Activated naive CD4-positive, alpha-beta T cell treated with anti-CD3 and anti-CD28 coated beads, Interleukin-2, amount 50 U/mL, for 24 hours (primary cell): ENCODE measurements around the gene SP140.
"Not testable (repeated sequence)": the region's sequence is repeated elsewhere in the genome, so short reads cannot be mapped to it uniquely, and the experiment has no call there.

Experiments used
- H3K27ac Mint-ChIP-seq: one replicate; pipeline ENCODE4 v1.8.0; 2021; ENCODE audit warnings: mild to moderate bottlenecking, mixed read lengths
- H3K27me3 Mint-ChIP-seq: one replicate; pipeline ENCODE4 v1.8.0; 2021; ENCODE audit warnings: mixed read lengths
- H3K36me3 Mint-ChIP-seq: one replicate; pipeline ENCODE4 v1.8.0; 2021; ENCODE audit warnings: mixed read lengths
- H3K4me1 Mint-ChIP-seq: one replicate; pipeline ENCODE4 v1.8.0; 2021; ENCODE audit warnings: mixed read lengths
- H3K4me3 Mint-ChIP-seq: one replicate; pipeline ENCODE4 v1.8.0; 2021; ENCODE audit warnings: mild to moderate bottlenecking, mixed read lengths
- H3K9me3 Mint-ChIP-seq: one replicate; pipeline ENCODE4 v1.8.0; 2021; ENCODE audit warnings: mixed read lengths

Gene SP140

DNA sequence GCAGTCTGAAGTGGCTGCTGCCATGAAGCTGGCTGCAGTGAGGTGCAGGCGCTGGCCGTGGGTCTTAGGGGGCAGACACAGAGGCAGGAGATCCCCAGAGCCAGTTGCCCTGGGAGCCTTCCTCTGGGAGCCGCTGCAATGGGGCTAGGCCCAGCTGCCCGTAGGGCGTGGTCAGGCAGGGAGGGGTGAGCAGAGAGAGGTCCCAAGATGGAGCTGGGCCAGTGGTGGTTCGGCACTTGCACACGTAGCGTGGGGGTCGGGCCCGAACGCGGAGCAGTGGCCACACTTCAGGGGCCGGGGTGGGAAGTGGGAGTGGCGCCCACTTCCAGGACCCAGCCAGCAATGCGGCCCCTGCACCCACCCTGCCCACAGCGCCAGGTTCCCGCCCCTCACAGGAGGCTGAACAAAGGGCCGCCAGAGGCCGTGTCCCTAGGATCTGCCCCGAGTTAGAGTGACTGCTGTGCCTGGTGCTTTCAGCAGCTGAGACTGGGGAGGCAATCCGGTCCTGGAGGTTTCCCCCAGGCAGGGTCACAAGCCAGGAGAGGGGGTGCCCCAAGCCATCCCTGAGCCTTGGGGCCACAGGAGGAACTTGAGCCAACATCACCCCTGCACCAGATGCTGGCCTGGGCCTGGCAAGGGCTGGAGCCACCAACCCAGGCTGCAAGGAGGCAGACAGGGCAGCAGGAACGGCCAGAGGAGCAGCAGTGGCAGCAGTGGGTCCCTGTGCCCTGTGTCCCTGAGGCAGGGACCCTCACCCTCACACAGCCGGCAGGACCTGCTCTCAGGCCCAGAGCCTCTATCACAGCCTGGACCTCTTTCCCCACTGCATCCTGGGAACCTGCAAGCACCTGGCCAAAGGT is 80.1 kb downstream of the SP140 start:
- Mint-ChIP-seq H3K27ac (no peak overlapping the region), H3K4me3 (no peak overlapping the region), H3K9me3 (peaks cover 9% of the 10 kb centered on the region), H3K4me1 (peaks cover 9% of the 10 kb centered on the region), H3K36me3 (peaks cover 33% of the 10 kb centered on the region), H3K27me3 (no peaks in the 10 kb centered on the region)

DNA sequence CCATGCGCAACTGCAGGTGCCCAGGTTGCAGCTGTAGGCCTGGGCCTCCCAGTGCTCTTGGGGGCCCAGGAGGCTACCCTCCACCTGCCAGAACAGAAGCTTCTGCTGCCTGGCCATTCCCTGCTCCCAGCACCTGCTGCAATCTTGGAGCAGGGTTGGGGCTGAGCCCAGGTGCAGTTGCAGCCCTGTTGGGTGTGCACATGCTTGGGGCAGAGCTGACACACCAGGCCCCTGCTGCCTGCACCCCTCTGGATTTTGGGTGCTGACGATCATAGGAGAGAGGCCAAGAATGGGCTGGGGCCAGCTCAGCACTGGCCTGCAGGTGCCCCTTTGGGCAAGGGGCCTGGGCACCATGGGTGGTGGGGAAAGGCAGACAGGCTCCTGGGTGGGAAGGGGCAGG is 80.9 kb downstream of the SP140 start:
- peaks cover 5% of the 10 kb centered on the region for H3K4me1 Mint-ChIP-seq
- no peak overlapping the region for H3K4me3 Mint-ChIP-seq
- H3K9me3 Mint-ChIP-seq: peaks cover 9% of the 10 kb centered on the region
- H3K27me3 Mint-ChIP-seq: no peaks in the 10 kb centered on the region
- H3K36me3 Mint-ChIP-seq: peaks cover 28% of the 10 kb centered on the region
- no peak overlapping the region for H3K27ac Mint-ChIP-seq

GRCh38 chr2:230307485-230307884 is 81.9 kb downstream of the SP140 start:
- Mint-ChIP-seq H3K4me3 (no peak overlapping the region), H3K27ac (no peak overlapping the region), H3K36me3 (peaks cover 29% of the 10 kb centered on the region), H3K27me3 (no peaks in the 10 kb centered on the region), H3K9me3 (peaks cover 9% of the 10 kb centered on the region), H3K4me1 (peaks cover 5% of the 10 kb centered on the region)

- H3K4me3 Mint-ChIP-seq: no peak overlapping the region
- no peaks in the 10 kb centered on the region for H3K27me3 Mint-ChIP-seq
- H3K36me3 Mint-ChIP-seq: peaks cover 27% of the 10 kb centered on the region
- H3K9me3 Mint-ChIP-seq: no peaks in the 10 kb centered on the region
- H3K4me1 Mint-ChIP-seq: peaks cover 5% of the 10 kb centered on the region
- no peak overlapping the region for H3K27ac Mint-ChIP-seq
These were observed 83.0 kb downstream of the SP140 start for GRCh38 chr2:230308402-230309000.

DNA sequence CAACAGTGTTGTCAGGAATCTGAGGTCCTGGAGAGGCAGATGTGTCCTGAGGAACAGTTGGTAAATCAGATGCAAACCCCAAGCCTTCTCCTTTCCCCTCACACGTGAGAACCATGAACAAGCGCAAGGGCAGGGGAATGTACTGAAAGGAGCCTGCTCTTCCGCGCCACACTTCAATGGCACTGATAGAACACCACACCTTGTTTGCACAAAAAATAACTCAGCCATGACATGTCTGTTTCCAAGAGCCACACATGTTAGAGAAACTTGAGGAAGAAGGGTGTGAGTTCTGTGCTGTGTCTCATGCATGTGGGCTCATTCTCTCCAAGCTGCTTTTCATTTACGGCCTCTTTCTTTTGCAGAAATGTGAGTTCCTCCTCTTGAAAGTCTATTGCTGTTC is 85.3 kb downstream of the SP140 start:
- not testable (repeated sequence) for H3K4me3 Mint-ChIP-seq, H3K27ac Mint-ChIP-seq, H3K9me3 Mint-ChIP-seq, H3K27me3 Mint-ChIP-seq
- Mint-ChIP-seq H3K36me3 (peaks cover 27% of the 10 kb centered on the region), H3K4me1 (peaks cover 14% of the 10 kb centered on the region)

- H3K4me3 Mint-ChIP-seq, H3K27me3 Mint-ChIP-seq, H3K27ac Mint-ChIP-seq, H3K9me3 Mint-ChIP-seq: not testable (repeated sequence)
- peaks cover 22% of the 10 kb centered on the region for H3K4me1 Mint-ChIP-seq
- peaks cover 27% of the 10 kb centered on the region for H3K36me3 Mint-ChIP-seq
These were observed 86.1 kb downstream of the SP140 start for GRCh38 chr2:230311634-230312033.

GRCh38 chr2:230312638-230313037 is 87.1 kb downstream of the SP140 start:
- Mint-ChIP-seq H3K9me3 (no peaks in the 10 kb centered on the region), H3K4me1 (peaks cover 32% of the 10 kb centered on the region), H3K4me3 (no peak overlapping the region), H3K36me3 (peaks cover 26% of the 10 kb centered on the region), H3K27me3 (no peaks in the 10 kb centered on the region), H3K27ac (no peak overlapping the region)

DNA sequence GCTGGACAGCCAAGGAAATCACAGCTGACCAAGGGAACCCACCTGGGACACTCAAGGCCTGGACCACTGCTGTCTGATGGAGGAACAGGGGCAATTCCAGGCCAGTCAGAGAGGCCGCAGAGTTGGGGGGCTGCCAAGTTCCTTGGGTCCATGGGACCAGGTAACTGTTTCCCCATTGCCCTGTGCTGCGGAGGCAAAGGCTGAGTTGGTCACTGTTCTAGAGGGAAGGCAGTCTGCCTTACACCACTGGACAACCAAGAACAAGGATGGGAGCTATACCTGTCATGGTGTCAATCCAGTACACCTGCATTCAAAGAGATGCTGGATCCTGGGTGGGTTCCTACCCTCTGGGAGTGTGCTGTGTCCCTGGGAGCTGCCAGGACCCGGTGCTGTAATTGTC is 91.8 kb downstream of the SP140 start:
- Mint-ChIP-seq H3K4me1 (peaks cover 74% of the 10 kb centered on the region), H3K9me3 (no peaks in the 10 kb centered on the region), H3K4me3 (no peak overlapping the region), H3K27me3 (no peaks in the 10 kb centered on the region), H3K27ac (peak overlapping the region; percentile 83), H3K36me3 (peaks cover 15% of the 10 kb centered on the region)

- peak overlapping the region; percentile 71 for H3K4me3 Mint-ChIP-seq
- peaks cover 79% of the 10 kb centered on the region for H3K4me1 Mint-ChIP-seq
- H3K27ac Mint-ChIP-seq: peak overlapping the region; percentile 83
- no peaks in the 10 kb centered on the region for H3K9me3 Mint-ChIP-seq
- H3K27me3 Mint-ChIP-seq: no peaks in the 10 kb centered on the region
- peaks cover 13% of the 10 kb centered on the region for H3K36me3 Mint-ChIP-seq
These were observed 92.9 kb downstream of the SP140 start for GRCh38 chr2:230318190-230319121.

GRCh38 chr2:230319211-230319862 is 93.8 kb downstream of the SP140 start:
- H3K36me3 Mint-ChIP-seq: peaks cover 12% of the 10 kb centered on the region
- peak overlapping the region; percentile 65 for H3K4me3 Mint-ChIP-seq
- no peaks in the 10 kb centered on the region for H3K9me3 Mint-ChIP-seq
- H3K27me3 Mint-ChIP-seq: no peaks in the 10 kb centered on the region
- peaks cover 80% of the 10 kb centered on the region for H3K4me1 Mint-ChIP-seq
- peak overlapping the region; percentile 83 for H3K27ac Mint-ChIP-seq

DNA sequence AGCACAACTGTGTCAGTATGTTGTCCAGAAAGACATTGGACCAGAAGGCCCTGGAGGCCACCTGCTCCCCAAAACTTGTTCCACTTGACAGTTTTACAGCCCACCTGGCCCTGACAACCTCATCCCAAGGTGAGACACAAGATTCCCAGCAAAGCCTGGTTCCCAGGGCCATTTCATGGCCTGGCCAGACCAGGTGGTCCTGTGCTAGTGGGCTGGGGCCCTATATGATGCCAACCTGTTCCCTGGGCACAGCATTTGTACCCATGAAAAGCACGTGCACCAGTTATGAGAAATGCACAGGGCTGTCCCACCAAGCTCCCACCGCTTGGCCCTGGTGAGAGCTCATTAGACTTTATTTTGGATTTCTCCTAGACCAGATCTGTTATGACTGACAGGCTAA is 95.5 kb downstream of the SP140 start:
- no peak overlapping the region for H3K27ac Mint-ChIP-seq
- no peaks in the 10 kb centered on the region for H3K27me3 Mint-ChIP-seq

GRCh38 chr2:230322561-230323384 is 97.2 kb downstream of the SP140 start:
- Mint-ChIP-seq H3K4me3 (peak overlapping the region; percentile 11), H3K27ac (no peak overlapping the region), H3K27me3 (no peaks in the 10 kb centered on the region), H3K4me1 (peaks cover 81% of the 10 kb centered on the region), H3K36me3 (peaks cover 10% of the 10 kb centered on the region), H3K9me3 (no peaks in the 10 kb centered on the region)

More for the DNA sequence above, 95.5 kb downstream of the SP140 start:
- Mint-ChIP-seq H3K9me3 (no peaks in the 10 kb centered on the region), H3K36me3 (peaks cover 8% of the 10 kb centered on the region), H3K4me3 (no peak overlapping the region), H3K4me1 (peaks cover 85% of the 10 kb centered on the region)

- H3K27ac Mint-ChIP-seq: peak overlapping the region; percentile 72
- no peaks in the 10 kb centered on the region for H3K27me3 Mint-ChIP-seq
- H3K4me3 Mint-ChIP-seq: no peak overlapping the region
- peaks cover 8% of the 10 kb centered on the region for H3K36me3 Mint-ChIP-seq
- peaks cover 79% of the 10 kb centered on the region for H3K4me1 Mint-ChIP-seq
- H3K9me3 Mint-ChIP-seq: no peaks in the 10 kb centered on the region
These were observed 98.0 kb downstream of the SP140 start for GRCh38 chr2:230323385-230324106.

DNA sequence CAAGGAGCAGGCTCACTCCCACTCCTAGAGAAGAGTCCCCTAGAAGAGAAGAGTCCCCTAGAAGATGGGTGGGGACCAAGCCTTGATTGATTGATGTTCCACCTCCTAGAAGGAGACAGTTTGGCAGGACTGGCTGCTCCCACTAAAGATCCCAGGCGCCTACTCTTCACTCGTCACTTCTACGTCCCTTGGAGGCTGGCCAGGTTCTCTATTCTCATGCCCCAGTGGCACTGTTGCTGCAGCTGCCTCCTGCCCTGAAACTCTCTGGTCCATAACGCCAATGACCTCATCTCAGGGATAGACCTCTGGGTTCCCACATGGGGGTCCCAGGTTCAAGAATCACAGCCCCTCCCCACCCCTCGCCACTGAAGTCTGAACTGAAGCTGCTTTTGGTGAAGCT is 99.0 kb downstream of the SP140 start:
- no peaks in the 10 kb centered on the region for H3K27me3 Mint-ChIP-seq
- no peak overlapping the region for H3K27ac Mint-ChIP-seq
- H3K4me3 Mint-ChIP-seq: no peak overlapping the region
- H3K4me1 Mint-ChIP-seq: peaks cover 79% of the 10 kb centered on the region
- H3K36me3 Mint-ChIP-seq: peaks cover 16% of the 10 kb centered on the region
- H3K9me3 Mint-ChIP-seq: no peaks in the 10 kb centered on the region
